PFSK-1 (cell line): ENCODE measurements around the gene GFPT2.

Experiments
- POLR2AphosphoS5 ChIP-seq: IDR thresholded peaks from 2 replicates; pipeline ENCODE4 v1.6.1; 2012; ENCODE audit warnings: low read depth, mild to moderate bottlenecking, control low read depth, low read length, moderate library complexity
- REST ChIP-seq, 2 experiments: IDR thresholded peaks; 2 replicates each; pipeline versions ENCODE4 v1.6.1 to v1.8.0; 2011 to 2012; ENCODE audit warnings: low read depth in 2 of 2, low read length in 2 of 2, control low read depth in 1 of 2, inconsistent platforms in 1 of 2, mild to moderate bottlenecking in 1 of 2, moderate library complexity in 1 of 2; ENCODE audit not compliant: insufficient read depth in 1 of 2
- TAF1 ChIP-seq: IDR thresholded peaks from 2 replicates; pipeline ENCODE4 v1.6.1; 2012; ENCODE audit warnings: low read length, control low read depth, borderline replicate concordance; ENCODE audit not compliant: insufficient read depth

DNA sequence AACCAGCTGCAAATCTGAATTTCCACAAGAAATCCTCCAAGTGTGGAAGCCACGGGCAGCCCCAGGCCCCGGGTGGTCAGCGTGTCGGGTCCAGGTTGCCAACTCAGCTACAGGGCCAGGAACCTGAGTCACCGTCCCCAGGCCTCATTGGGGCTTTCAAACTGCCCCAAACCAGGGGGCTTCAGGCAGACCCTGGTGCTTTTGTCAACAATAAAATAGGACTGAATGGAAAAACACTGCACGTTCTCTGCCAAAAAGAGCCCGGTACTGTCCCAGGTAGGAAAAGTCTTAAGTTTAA lies 24.0 kb downstream of the GFPT2 start:
- TF ChIP-seq POLR2AphosphoS5 (no peak), REST (IDR thresholded peaks at IDR 0.05; ENCODE audit: insufficient read depth in 1 of 2, low read depth in 2 of 2, low read length in 2 of 2) (no peak), TAF1 (no peak)
